H1 (cell line): ENCODE results near the gene SLC35F1. TPM values are rescaled to one million over a fixed set of nuclear protein-coding genes. Genes with fewer than 3 reads are reported as not detected.

Experiments
- POLR2AphosphoS5 ChIP-seq: IDR thresholded peaks from 2 replicates; pipeline ENCODE4 v1.6.1; 2011; ENCODE audit warnings: low read depth, low read length
- SIN3A ChIP-seq, 2 experiments: IDR thresholded peaks in 1 of 2; conservative IDR thresholded peaks in 1 of 2; 2 replicates each; pipeline ENCODE4 v1.6.1; 2011 to 2012; ENCODE audit warnings: low read length in 2 of 2, improper control_type of control experiment in 1 of 2, low read depth in 1 of 2, mild to moderate bottlenecking in 1 of 2
- SIRT6 ChIP-seq: IDR thresholded peaks from one replicate; pipeline ENCODE4 v1.7.1; 2012; ENCODE audit warnings: low read length, inconsistent platforms
- TBP ChIP-seq: IDR thresholded peaks from 2 replicates; pipeline ENCODE4 v1.6.1; 2011; ENCODE audit warnings: low read depth, low read length, improper control_type of control experiment
- TEAD4 ChIP-seq: IDR thresholded peaks from 2 replicates; pipeline ENCODE4 v1.6.1; 2012; ENCODE audit warnings: low read depth, low read length, inconsistent platforms, mixed read lengths
- YY1 ChIP-seq: IDR thresholded peaks from 2 replicates; pipeline ENCODE4 v1.6.1; 2011; ENCODE audit warnings: low read depth, mild to moderate bottlenecking, low read length
- polyA plus RNA-seq, 7 experiments: library from polyadenylated mRNA; depleted of rRNA in 3 of 7; stranded (reverse) in 5 of 7; unstranded in 2 of 7; fragments of >200 nt in 5 of 7; fragments of 200-250 nt in 2 of 7; gene quantifications; 1 replicate in 5 of 7; 2 replicates in 1 of 7; 4 replicates in 1 of 7; pipeline versions ENCODE4 v1.2.1 to v1.2.3, GENCODE V29; 2011 to 2013; ENCODE audit warnings: missing spikeins in 2 of 7, mixed read lengths in 2 of 7
- total RNA-seq: library from RNA; stranded (reverse); fragmentation: NEBNext Ultra II Directional; extraction: Animal tissue kit (Norgen Biotek cat#: 25700); gene quantifications from 2 replicates; pipeline ENCODE4 v1.2.1, GENCODE V29; 2021

The SLC35F1 gene
- total and polyA plus RNA-seq, 2 of the 8 experiments (the other 6 are each of a cell fraction or from before 2014, with no cell fraction given) = 7.0 to 10.0 TPM

DNA sequence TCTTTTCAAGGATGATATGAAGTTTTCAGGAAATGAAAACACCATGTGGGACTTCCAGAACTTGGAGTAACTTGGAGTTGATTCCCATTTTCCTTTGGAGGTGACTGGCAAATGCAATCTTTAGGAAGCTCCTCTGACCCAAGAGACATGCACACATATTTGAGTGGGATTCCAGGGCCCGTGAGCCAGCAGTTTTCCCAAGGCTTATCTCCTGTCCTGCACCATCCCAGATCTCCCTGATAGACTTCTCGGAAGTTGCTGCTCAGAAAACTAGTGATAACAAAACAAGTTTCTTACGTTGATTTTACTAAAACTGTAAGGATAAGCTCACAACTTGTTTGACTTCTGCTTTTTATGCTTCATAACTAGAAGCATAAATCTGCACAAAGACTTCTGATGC, 25.6 kb downstream of the SLC35F1 start (continued):
- TF ChIP-seq SIN3A (conservative IDR thresholded peaks at IDR 0.05 in 1 of 2, IDR thresholded peaks at IDR 0.05 in 1 of 2; ENCODE audit: low read depth in 1 of 2, low read length in 2 of 2) = no peak
- no peak for TF ChIP-seq POLR2AphosphoS5
- no peak for TF ChIP-seq TBP
- TF ChIP-seq SIRT6 = no peak
- no peak for TF ChIP-seq YY1
- no peak for TF ChIP-seq TEAD4
